ENCODE measurements around the gene MYBBP1A. TPM values are rescaled to one million over a fixed set of nuclear protein-coding genes. Genes with fewer than 3 reads are reported as not detected.

Gene MYBBP1A
- total and polyA plus RNA-seq, 2 of the 8 experiments (the other 6 are each of a cell fraction or from before 2014, with no cell fraction given): 46.8 to 151 TPM

DNA sequence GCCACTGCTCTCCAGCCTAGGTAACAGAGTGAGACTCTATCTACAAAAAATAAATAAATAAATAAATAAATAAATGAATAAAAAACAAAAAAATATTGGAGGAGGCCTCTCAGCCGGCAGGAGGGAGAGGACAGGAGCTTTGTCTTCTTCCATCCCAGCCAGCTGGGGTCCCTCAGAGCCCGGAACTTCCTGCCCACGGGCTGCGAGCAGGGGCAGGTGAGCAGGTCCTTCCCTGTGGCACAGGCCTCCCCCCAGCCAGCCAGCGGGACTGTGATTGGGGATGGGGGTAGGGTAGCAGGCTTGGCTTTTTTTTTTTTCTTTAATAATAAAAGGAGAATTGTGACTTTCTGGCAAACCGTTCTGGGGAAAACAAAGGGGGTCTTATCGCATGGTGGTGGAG, 39.2 kb upstream of the MYBBP1A start:
- 0 out of 2 replicates have a peak overlapping the region, but pooled peaks have one; percentile 29 for H4K8ac ChIP-seq (ENCODE audit: extremely low read depth, insufficient read depth, low read length)
- POLR2A ChIA-PET (ENCODE audit: partially characterized antibody): interaction anchor here (0.9 to 1.7 kb wide), 4 partner anchors 10 to 28 kb away, joined by 4 to 5 read pairs (median 4); partner anchors contain the start of gene SMTNL2
- H3K4ac ChIP-seq (replicated peaks; ENCODE audit: insufficient read length, low read depth, low read length): no peak overlapping the region
- peak overlapping the region; percentile 78; the same call in 1 of the 2 replicates for H2BK5ac ChIP-seq (ENCODE audit: low read depth, low read length)
- CTCF ChIA-PET (ENCODE audit: partially characterized antibody): interaction anchor here (0.6 to 10.1 kb wide), 18 partner anchors 8 to 660 kb away, joined by 3 to 65 read pairs (median 4); partner anchors contain the start of gene SMTNL2
- H2BK15ac ChIP-seq (ENCODE audit: low read length): 0 out of 2 replicates have a peak overlapping the region, but pooled peaks have one; percentile 46
- H3K4me2 ChIP-seq (ENCODE audit: insufficient read depth in 1 of 2, low read depth in 2 of 2, low read length in 2 of 2): peak overlapping the region in 1 of 2 experiments; percentile 26; a peak in 1 of 4 replicates
- H3K27ac ChIP-seq (ENCODE audit: low read depth, low read length): no peak overlapping the region
- H3K23ac ChIP-seq (ENCODE audit: insufficient read length): no peak overlapping the region
- H3K23me2 ChIP-seq (ENCODE audit: low read depth, low read length): no peaks in the 10 kb centered on the region
- H3K27me3 ChIP-seq (replicated peaks in 1 of 4; ENCODE audit: control insufficient read depth in 3 of 4, extremely low read depth in 1 of 4, insufficient read depth in 3 of 4, low read length in 3 of 4): no peaks in the 10 kb centered on the region
- no peak overlapping the region for H3K14ac ChIP-seq (ENCODE audit: insufficient read length)
- no peak for FAIRE-seq
- no peak overlapping the region for H2BK120ac ChIP-seq (replicated peaks; ENCODE audit: low read depth, low read length)
- H3K36me3 ChIP-seq (ENCODE audit: control insufficient read depth in 2 of 4, insufficient read depth in 4 of 4, low read length in 3 of 4): no peaks in the 10 kb centered on the region
- H3K18ac ChIP-seq (ENCODE audit: extremely low read depth, low read length): no peak overlapping the region; the same call in 1 of the 2 replicates
- no peak overlapping the region for H3K9ac ChIP-seq (replicated peaks in 1 of 4; ENCODE audit: extremely low read depth in 1 of 4, low read depth in 3 of 4, low read length in 3 of 4)
- peaks cover 0 to 19% (median 11%) of the 10 kb centered on the region in 4 experiments; a peak in 6 of 7 replicates for H3K4me1 ChIP-seq (replicated peaks in 1 of 4; ENCODE audit: control insufficient read depth in 3 of 4, insufficient read depth in 4 of 4, low read length in 3 of 4)
- no peaks in the 10 kb centered on the region for H3K9me3 ChIP-seq (ENCODE audit: insufficient read depth in 2 of 2, low read depth in 1 of 2, low read length in 1 of 2)
- H2BK12ac ChIP-seq (ENCODE audit: low read depth, low read length): no peak overlapping the region
- H3K79me1 ChIP-seq (ENCODE audit: low read depth, low read length): no peaks in the 10 kb centered on the region
- no peak overlapping the region for H2AK5ac ChIP-seq (ENCODE audit: low read depth, low read length)
- 84% methylated on average over 5 of the region's 7 CpGs; no CpG with 5 or more reads in 1 of the 2 experiments for WGBS, 2 experiments (ENCODE audit: extremely low coverage in 1 of 2, insufficient coverage in 1 of 2, insufficient read length in 1 of 2, insufficient replicate concordance in 2 of 2, low coverage in 1 of 2, low lambda C conversion rate in 2 of 2, missing lambda C conversion rate in 1 of 2)
- no peaks in the 10 kb centered on the region for H3K79me2 ChIP-seq (ENCODE audit: control insufficient read depth in 1 of 2, insufficient read depth in 2 of 2, low read length in 2 of 2)
- no peak overlapping the region for H3K56ac ChIP-seq (replicated peaks; ENCODE audit: insufficient read length, low read depth, low read length)
- no peaks in the 10 kb centered on the region for H4K20me1 ChIP-seq (replicated peaks in 1 of 2; ENCODE audit: control insufficient read depth in 1 of 2, insufficient read depth in 2 of 2, low read length in 2 of 2)
- TF ChIP-seq CREB1 (IDR thresholded peaks at IDR 0.05) (no peak), SUZ12 (IDR thresholded peaks at IDR 0.05; ENCODE audit: low read length) (no peak), FOSL1 (IDR thresholded peaks at IDR 0.05; ENCODE audit: insufficient read depth, low read depth, low read length) (no peak), TCF12 (IDR thresholded peaks at IDR 0.05; ENCODE audit: low read depth, low read length) (no peak), POU5F1 (IDR thresholded peaks at IDR 0.05; ENCODE audit: low read depth, low read length) (no peak)
- H3K4me3 ChIP-seq (ENCODE audit: extremely low read depth in 1 of 4, insufficient read depth in 2 of 4, low read depth in 3 of 4, low read length in 4 of 4): no peak overlapping the region
- no peak overlapping the region for H4K5ac ChIP-seq (ENCODE audit: insufficient read length, low read depth, low read length)
- H2AFZ ChIP-seq (ENCODE audit: low read length): no peak overlapping the region
- no peak overlapping the region for H2BK20ac ChIP-seq (ENCODE audit: low read length)
- no peak for DNase-seq (ENCODE audit: low read depth in 1 of 2, low spot score in 2 of 2)
- no peak overlapping the region for H4K91ac ChIP-seq (replicated peaks; ENCODE audit: insufficient read length, low read length)
